HG03159 (cell line): ENCODE results near the gene JUND.

Experiments
- ATAC-seq: cut with Tn5 transposase; IDR thresholded peaks from one replicate; pipeline ENCODE4 v1.9.1; 2021; ENCODE audit warnings: mild to moderate bottlenecking, moderate library complexity; ENCODE audit not compliant: unreplicated experiment

The JUND gene

DNA sequence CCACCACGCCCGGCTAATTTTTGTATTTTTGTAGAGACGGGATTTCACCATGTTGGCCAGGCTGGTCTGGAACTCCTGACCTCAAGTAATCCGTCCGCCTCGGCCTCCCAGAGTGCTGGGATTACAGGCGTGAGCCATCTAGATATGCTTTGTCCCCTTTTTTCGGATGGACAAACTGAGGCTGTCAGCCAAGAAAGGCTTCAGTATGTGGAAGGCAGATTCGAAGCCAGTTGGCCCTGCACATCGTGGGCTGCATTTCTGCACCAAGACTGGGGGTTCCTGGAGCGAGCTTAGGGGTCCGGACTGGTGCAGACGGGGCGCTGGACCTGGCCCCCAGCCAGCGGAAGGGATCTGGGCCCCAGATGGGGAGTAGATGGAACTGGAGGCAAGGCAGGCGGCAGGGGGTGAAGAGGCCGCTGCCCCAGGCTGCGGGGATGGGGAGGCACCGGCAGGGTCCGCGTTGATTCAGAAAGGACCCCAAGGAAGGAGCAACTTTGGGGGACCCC lies 9.7 kb upstream of the JUND start:
- ATAC-seq: no peak

DNA sequence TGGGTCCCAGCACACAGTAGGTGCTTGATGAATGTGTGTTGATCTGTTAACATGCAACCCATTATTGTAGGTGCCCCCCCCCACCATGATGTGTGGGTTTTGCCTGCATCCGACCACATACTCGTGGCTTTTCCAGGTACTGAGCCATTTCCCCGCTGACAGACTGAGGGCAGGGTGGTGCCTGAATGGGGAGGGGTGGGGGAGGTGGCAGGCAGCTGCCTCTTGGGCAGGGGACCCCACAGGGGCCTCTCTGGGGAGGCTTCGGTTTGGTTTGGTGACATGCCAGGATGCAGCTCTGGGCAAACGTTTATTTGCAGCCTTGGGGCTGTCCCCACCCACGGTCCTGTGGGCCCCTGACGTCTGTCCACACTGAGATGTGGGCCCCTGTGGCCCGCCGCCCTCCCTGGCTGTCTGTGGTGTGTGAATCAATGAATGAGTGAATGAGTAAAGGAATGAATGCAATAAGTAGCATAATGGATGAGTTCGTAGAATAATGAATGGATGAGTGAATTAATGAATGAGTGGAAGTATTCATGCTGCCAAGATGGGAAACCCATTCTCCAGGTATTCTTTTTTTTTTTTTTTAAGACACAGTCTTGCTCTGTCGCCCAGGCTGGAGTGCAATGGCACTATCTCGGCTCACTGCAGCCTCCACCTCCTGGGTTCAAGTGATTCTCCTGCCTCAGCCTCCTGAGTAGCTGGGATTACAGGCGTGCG lies 9.0 kb upstream of the JUND start:
- no peak for ATAC-seq

DNA sequence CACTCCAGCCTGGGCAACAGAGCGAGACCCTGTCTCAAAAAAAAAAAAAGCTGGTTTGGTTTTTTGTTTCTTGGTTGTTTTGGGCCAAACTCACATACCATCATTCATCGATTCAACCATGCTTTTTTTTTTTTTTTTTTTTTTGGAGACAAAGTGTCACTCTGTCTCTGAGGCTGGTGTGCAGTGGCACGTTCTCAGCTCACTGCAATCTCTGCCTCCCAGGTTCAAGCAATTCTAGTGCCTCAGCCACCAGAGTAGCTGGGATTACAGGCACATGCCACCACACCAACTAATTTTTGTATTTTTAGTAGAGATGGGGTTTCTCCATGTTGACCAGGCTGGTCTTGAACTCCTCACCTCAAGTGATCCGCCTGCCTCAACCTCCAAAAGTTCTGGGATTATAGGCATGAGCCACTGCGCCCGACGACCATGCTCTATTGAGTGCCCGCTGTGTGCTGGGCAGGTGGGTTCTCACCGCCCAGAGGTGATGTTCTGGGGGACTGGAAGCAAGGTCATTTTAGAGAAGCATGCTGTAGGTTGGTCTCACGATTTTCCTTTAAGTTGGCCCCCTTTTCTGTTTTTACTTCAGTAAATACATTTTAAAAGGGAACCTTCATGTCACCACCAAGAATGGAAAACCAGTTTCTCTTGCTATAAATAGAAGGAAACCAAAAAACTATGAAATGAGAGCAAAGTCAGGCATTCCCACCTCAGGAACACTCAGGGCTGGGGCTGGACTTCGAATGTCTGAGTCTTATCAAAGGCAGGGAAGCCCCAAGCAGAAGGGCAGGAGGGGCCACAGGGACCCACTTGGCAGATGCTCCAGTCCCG lies 8.3 kb upstream of the JUND start:
- no peak for ATAC-seq

- no peak for ATAC-seq
Observed at GRCh38 chr19:18287836-18288772, 6.7 kb upstream of the JUND start.

GRCh38 chr19:18286973-18287635 lies 5.7 kb upstream of the JUND start:
- ATAC-seq: no peak

DNA sequence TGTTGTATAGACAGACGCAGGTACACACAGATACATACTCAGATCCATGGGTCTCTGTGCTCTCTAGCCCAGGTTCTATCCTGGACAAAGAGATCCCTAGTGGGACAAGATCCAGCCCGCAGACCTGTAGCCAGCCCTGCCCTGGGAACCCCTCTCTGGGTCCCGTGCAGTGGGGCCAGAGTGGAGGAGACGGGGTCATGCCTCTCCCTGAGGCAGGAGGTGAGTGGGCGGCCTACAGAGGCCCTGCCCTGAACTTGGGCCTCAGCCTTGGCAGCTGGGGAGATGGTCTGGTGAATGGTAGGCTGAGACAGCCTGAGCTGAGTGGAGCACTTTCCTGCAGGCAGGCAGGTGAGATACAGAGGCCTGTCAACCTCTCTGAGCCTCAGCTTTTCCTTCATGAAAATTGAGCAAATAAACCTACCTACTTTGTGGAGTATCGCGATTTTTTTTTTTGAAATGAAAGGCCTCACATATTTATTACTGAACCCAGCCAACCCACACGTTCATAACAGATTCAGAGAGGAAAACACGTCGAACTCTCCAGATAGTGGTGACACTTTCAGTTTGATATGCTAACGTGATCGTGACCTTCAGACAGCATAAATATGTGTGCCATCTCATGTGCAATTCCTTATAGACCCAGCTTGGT lies 3.4 kb upstream of the JUND start:
- ATAC-seq: no peak

DNA sequence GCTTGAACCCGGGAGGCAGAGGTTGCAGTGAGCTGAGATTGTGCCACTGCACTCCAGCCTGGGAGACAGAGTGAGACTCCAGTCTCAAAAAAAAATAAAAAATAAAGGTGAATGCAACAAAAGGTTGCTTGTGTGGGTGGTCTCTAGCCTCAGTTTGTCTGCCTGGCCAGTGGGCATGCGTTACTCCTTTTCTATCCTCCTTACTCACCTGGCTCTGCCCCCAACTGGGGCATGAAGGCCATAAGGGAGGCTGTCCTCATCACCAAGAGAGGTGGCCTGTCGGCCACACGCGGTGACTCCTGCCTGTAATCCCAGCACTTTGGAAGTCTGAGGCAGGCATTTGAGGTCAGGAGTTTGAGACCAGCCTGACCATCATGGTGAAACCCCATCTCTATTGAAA lies 1.9 kb upstream of the JUND start:
- no peak for ATAC-seq

DNA sequence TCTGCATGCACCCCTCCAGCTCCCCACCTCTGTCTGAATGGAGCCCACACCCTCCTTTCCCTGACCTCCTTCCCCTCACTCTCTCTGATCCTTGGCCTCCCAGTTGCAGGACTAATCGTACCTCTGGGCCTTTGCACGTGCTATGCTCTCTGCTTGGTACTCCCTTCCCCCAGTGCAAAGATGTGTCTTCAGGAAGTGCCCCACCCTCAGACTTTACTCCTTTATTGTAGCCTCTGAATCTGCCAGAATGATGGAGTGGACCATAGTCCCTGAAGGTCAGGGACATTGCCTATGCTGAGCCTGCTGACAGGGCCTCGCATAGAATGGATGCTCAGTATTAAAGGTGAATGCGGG lies 1.3 kb upstream of the JUND start:
- no peak for ATAC-seq

GRCh38 chr19:18282021-18282787 lies 782 bp upstream of the JUND start:
- no peak for ATAC-seq

GRCh38 chr19:18280247-18281081 lies 958 bp downstream of the JUND start:
- peak; percentile 13 for ATAC-seq

DNA sequence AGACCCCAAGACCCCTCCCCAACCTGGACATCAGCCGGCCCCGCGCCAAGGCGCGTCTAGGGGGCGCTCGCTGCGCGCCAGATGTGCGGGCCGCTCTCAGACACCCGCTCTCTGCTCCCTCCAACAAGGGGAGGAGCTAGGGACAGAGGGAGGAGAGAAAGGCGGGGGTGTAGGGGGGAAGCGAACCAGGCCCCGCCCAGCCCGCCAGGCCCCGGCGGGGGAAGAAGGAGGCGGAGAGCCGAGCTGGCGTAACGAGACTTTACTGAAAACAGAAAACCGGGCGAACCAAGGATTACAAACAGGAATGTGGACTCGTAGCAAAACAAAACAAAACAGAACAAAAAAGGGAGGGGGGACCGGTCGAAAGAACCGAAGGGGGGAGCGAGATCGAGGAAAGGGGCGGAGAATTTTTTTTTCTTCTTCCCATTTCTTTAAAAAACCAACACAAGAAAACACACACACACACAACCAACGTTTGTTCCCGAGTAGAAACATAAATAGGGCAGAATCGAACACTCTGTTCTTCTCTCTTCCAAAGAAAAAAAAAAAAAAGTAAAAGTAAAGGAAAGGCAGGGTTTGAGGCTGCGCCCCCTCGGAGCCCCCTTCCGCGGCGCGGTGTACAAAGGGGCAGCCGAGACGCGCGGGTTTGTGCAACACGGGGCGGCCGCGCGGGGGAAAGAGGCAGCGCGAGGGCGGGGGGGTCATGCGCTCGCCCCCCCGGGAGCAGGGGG lies 1.7 kb downstream of the JUND start:
- ATAC-seq: peak; percentile 24

DNA sequence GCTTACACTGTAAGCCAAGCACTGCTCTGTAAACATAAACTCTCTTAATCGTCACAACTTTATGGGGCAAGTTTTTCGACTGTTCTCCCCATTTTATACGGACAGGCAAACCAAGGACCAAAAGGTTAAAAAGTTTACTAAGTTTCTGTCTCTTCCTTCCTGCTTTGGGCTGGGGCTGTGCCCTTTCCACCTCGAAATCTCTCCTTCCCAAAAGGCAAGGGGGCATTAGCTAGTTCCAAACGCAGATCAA lies 2.2 kb downstream of the JUND start:
- ATAC-seq: no peak

DNA sequence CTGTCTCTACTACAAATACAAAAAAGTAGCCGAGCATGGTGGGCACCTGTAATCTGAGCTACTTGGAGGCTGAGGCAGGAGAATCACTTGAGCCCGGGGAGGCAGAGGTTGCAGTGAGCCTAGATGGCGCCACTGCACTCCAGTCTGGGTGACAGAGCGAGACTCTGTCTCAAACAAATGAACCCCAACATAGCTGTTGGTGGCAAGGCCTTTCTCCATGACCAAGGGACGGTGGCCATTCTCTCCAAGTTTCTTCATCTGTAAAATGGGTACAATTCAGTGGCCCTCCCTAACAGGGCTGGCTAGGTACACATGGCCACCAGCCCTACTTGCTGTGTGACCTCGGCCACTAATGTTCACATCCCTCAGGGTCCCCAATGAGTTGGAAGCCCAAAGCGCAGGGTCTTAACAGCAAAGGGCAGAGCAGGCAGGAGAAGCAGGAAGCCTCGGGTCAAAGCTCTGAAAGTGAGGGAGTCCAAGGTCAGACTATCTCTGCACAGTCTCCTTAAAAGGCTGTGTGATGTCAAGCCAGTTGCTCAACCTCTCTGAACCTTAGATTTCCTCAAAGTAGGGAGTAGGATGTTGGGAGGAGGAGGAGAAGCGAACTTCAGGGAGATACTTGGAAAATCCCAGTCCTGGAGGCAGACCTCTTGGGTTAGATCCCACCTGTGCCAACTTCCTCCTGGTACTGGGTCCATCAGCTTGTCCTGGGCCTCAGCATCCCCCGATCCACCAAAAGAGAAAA lies 2.7 kb downstream of the JUND start:
- no peak for ATAC-seq

GRCh38 chr19:18274781-18275356 lies 6.6 kb downstream of the JUND start:
- ATAC-seq: no peak

- no peak for ATAC-seq
Observed at GRCh38 chr19:18274219-18274780, 7.1 kb downstream of the JUND start, which contains the start of gene IQCN. Gene IQCN, minus strand, starts transcription at chr19:18274452. Its CDS starts 4,974 bp downstream, at chr19:18269478.

DNA sequence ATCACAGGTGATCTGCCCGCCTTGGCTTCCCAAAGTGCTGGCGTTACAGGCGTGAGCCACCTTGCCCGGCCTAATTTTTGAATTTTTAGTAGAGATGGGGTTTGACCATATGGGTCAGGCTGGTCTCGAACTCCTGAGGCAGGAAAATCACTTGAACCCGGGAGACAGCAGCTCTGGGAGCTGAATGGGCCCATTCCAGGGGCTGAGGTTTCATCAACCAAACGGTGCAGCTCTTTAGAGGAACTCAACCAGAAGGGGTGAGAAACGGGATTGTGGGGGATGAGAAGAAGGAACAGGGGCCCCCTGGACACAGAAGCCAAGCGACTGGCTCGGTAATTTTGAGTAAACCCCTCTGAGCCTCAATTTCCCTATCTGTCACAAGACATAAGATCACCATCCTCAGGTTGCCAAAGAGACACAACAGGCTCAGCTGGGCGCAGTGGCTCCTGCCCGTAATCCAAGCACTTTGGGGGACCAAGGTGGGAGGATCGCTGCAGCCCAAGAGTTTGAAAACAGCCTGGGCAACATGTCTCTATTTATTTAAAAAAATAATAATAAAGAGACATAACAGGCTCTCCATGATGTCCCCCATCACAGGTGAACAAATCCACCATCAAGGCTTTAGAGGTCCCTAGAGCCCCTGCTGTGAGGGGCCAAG lies 7.7 kb downstream of the JUND start:
- ATAC-seq: no peak
